ENCODE results near the gene APC2.
"Not testable (repeated sequence)": the region's sequence is repeated elsewhere in the genome, so short reads cannot be mapped to it uniquely, and the experiment has no call there.

APC2 gene

DNA sequence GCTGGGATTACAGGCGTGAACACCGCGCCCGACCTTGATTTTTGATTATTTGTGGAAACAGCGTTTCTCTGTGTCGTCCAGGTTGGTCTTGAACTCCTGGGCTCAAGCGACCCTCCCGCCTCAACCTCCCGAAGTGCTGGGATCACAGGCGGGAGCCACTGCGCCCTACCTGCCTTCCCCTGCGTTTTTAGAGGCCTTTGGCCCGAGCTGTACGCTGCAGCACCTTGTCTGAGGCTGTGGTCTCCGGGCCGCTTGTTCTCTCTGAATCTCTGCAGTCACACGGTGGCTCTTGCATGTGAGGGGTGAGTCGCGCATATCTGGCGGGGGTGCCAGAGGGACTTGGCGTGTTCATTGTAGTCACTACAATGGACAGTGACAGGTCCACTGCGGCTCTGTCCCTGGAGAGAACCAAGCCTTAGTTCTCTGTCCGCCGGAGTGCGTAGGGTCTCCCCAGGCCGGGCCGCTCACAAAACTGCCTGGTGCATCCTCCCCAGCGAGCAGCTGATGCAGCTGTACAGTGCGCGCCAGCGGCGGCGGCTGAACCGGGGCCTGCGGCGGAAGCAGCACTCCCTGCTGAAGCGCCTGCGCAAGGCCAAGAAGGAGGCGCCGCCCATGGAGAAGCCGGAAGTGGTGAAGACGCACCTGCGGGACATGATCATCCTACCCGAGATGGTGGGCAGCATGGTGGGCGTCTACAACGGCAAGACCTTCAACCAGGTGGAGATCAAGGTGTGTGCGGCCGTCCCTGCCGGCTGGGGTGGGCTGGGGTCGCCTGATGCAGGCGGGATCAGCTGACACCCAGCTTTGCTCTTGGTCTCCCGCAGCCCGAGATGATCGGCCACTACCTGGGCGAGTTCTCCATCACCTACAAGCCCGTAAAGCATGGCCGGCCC lies 10.2 kb upstream of the APC2 start:
- H3K4me3 ChIP-seq (ENCODE audit: extremely low read depth, insufficient read depth, low read length, poor library complexity, severe bottlenecking), result peak overlapping the region; percentile 89
- WGBS, 2 experiments (ENCODE audit: insufficient coverage in 2 of 2), result 84 to 87% methylated on average over 50 to 57 of the region's 57 CpGs
- peaks cover 20% of the 10 kb centered on the region for H3K4me1 ChIP-seq (ENCODE audit: control insufficient read depth, insufficient read depth, low read length, poor library complexity, severe bottlenecking)
- not testable (repeated sequence) for H3K9me3 ChIP-seq (ENCODE audit: control insufficient read depth, low read length); H3K27ac ChIP-seq (ENCODE audit: low read depth, low read length, severe bottlenecking)
- H3K36me3 ChIP-seq (ENCODE audit: control insufficient read depth, insufficient read depth, low read length), result peaks cover 45% of the 10 kb centered on the region

- H3K27ac ChIP-seq (ENCODE audit: low read depth, low read length, severe bottlenecking), result no peak overlapping the region
- peaks cover 20% of the 10 kb centered on the region for H3K4me1 ChIP-seq (ENCODE audit: control insufficient read depth, insufficient read depth, low read length, poor library complexity, severe bottlenecking)
- no peak overlapping the region for H3K4me3 ChIP-seq (ENCODE audit: extremely low read depth, insufficient read depth, low read length, poor library complexity, severe bottlenecking)
- WGBS, 2 experiments (ENCODE audit: insufficient coverage in 2 of 2), result 93 to 94% methylated on average over 13 to 14 of the region's 15 CpGs
- peaks cover 40% of the 10 kb centered on the region for H3K36me3 ChIP-seq (ENCODE audit: control insufficient read depth, insufficient read depth, low read length)
- H3K9me3 ChIP-seq (ENCODE audit: control insufficient read depth, low read length), result no peaks in the 10 kb centered on the region
Observed at GRCh38 chr19:1440418-1440801, 9.5 kb upstream of the APC2 start.

DNA sequence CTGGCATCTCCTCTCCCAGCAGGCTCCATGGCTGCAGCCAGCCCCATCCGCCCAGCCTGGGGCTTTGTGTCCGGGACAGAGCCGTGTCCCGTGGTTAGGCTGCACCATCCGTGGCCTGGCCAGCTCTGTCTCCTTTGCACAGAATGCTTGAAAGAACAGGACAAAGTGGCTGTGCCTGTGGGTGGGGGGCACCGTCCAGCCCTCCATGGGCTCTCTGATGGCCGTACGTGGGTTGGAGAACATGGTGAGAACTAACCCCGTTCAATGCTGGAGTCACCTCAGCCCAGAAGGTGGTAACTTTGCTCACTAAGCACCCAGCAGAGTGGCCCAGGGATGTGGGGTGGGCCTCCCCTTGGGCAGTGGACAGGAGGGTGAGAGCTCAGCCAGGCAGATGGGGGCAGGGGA lies 8.9 kb upstream of the APC2 start:
- Histone ChIP-seq H3K36me3 (ENCODE audit: control insufficient read depth, insufficient read depth, low read length) (peaks cover 36% of the 10 kb centered on the region), H3K27ac (ENCODE audit: low read depth, low read length, severe bottlenecking) (no peak overlapping the region), H3K4me1 (ENCODE audit: control insufficient read depth, insufficient read depth, low read length, poor library complexity, severe bottlenecking) (peaks cover 20% of the 10 kb centered on the region), H3K4me3 (ENCODE audit: extremely low read depth, insufficient read depth, low read length, poor library complexity, severe bottlenecking) (no peak overlapping the region), H3K9me3 (ENCODE audit: control insufficient read depth, low read length) (no peaks in the 10 kb centered on the region)
- WGBS, 2 experiments (ENCODE audit: insufficient coverage in 2 of 2), result 96 to 100% methylated on average over 7 to 9 of the region's 9 CpGs

- H3K9me3 ChIP-seq (ENCODE audit: control insufficient read depth, low read length), result no peaks in the 10 kb centered on the region
- no peak overlapping the region for H3K4me3 ChIP-seq (ENCODE audit: extremely low read depth, insufficient read depth, low read length, poor library complexity, severe bottlenecking)
- peaks cover 20% of the 10 kb centered on the region for H3K4me1 ChIP-seq (ENCODE audit: control insufficient read depth, insufficient read depth, low read length, poor library complexity, severe bottlenecking)
- H3K27ac ChIP-seq (ENCODE audit: low read depth, low read length, severe bottlenecking), result no peak overlapping the region
- 96 to 98% methylated on average over 21 to 23 of the region's 25 CpGs for WGBS, 2 experiments (ENCODE audit: insufficient coverage in 2 of 2)
- peaks cover 36% of the 10 kb centered on the region for H3K36me3 ChIP-seq (ENCODE audit: control insufficient read depth, insufficient read depth, low read length)
Observed at GRCh38 chr19:1441677-1442438, 8.1 kb upstream of the APC2 start.

- 0 to 4% methylated on average over 33 to 49 of the region's 70 CpGs for WGBS, 2 experiments (ENCODE audit: insufficient coverage in 2 of 2)
- Histone ChIP-seq H3K4me1 (ENCODE audit: control insufficient read depth, insufficient read depth, low read length, poor library complexity, severe bottlenecking) (peaks cover 18% of the 10 kb centered on the region), H3K27ac (ENCODE audit: low read depth, low read length, severe bottlenecking) (no peak overlapping the region), H3K9me3 (ENCODE audit: control insufficient read depth, low read length) (no peaks in the 10 kb centered on the region), H3K4me3 (ENCODE audit: extremely low read depth, insufficient read depth, low read length, poor library complexity, severe bottlenecking) (peak overlapping the region; percentile 50), H3K36me3 (ENCODE audit: control insufficient read depth, insufficient read depth, low read length) (peaks cover 25% of the 10 kb centered on the region)
Observed at GRCh38 chr19:1445185-1445931, 4.6 kb upstream of the APC2 start.

- WGBS, 2 experiments (ENCODE audit: insufficient coverage in 2 of 2), result 1 to 2% methylated on average over 44 to 71 of the region's 99 CpGs
- Histone ChIP-seq H3K4me3 (ENCODE audit: extremely low read depth, insufficient read depth, low read length, poor library complexity, severe bottlenecking) (peak overlapping the region; percentile 50), H3K36me3 (ENCODE audit: control insufficient read depth, insufficient read depth, low read length) (peaks cover 17% of the 10 kb centered on the region), H3K4me1 (ENCODE audit: control insufficient read depth, insufficient read depth, low read length, poor library complexity, severe bottlenecking) (peaks cover 14% of the 10 kb centered on the region), H3K27ac (ENCODE audit: low read depth, low read length, severe bottlenecking) (no peak overlapping the region), H3K9me3 (ENCODE audit: control insufficient read depth, low read length) (no peaks in the 10 kb centered on the region)
Observed at GRCh38 chr19:1445932-1446712, 3.8 kb upstream of the APC2 start.

GRCh38 chr19:1446713-1447481 lies 3.0 kb upstream of the APC2 start:
- Histone ChIP-seq H3K27ac (ENCODE audit: low read depth, low read length, severe bottlenecking) (no peak overlapping the region), H3K4me3 (ENCODE audit: extremely low read depth, insufficient read depth, low read length, poor library complexity, severe bottlenecking) (peak overlapping the region; percentile 50)
- 3 to 4% methylated on average over 56 to 57 of the region's 63 CpGs for WGBS, 2 experiments (ENCODE audit: insufficient coverage in 2 of 2)

DNA sequence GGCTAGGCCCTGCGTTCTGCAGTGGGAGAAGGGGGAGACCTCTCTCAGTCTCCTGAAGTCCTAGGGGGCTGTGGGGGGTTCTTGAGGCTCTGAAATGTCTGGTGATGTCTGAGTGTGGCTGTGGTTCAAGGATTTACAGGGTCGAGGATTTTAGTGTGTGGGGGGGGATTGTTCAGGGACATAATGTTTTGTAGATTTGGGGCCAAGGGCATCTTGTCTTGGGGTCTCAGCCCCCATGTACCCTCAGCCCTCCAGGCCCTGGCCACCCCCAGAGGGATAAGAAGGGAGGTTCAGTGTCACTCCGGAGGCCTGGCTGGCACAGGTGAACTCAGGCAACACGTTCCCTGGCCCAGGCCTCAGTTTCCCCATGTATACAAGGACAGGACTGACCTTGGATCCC lies 2.4 kb upstream of the APC2 start:
- 40 to 80% methylated on average over 1 of the region's 4 CpGs for WGBS, 2 experiments (ENCODE audit: insufficient coverage in 2 of 2)
- H3K36me3 ChIP-seq (ENCODE audit: control insufficient read depth, insufficient read depth, low read length), result peaks cover 3% of the 10 kb centered on the region
- no peaks in the 10 kb centered on the region for H3K9me3 ChIP-seq (ENCODE audit: control insufficient read depth, low read length)
- H3K4me3 ChIP-seq (ENCODE audit: extremely low read depth, insufficient read depth, low read length, poor library complexity, severe bottlenecking), result no peak overlapping the region
- no peak overlapping the region for H3K27ac ChIP-seq (ENCODE audit: low read depth, low read length, severe bottlenecking)
- H3K4me1 ChIP-seq (ENCODE audit: control insufficient read depth, insufficient read depth, low read length, poor library complexity, severe bottlenecking), result peaks cover 14% of the 10 kb centered on the region

More at GRCh38 chr19:1446713-1447481, 3.0 kb upstream of the APC2 start:
- Histone ChIP-seq H3K4me1 (ENCODE audit: control insufficient read depth, insufficient read depth, low read length, poor library complexity, severe bottlenecking) (peaks cover 14% of the 10 kb centered on the region), H3K36me3 (ENCODE audit: control insufficient read depth, insufficient read depth, low read length) (peaks cover 9% of the 10 kb centered on the region), H3K9me3 (ENCODE audit: control insufficient read depth, low read length) (no peaks in the 10 kb centered on the region)

GRCh38 chr19:1447944-1448343 lies 2.0 kb upstream of the APC2 start:
- 80 to 87% methylated on average over 6 of the region's 9 CpGs for WGBS, 2 experiments (ENCODE audit: insufficient coverage in 2 of 2)
- Histone ChIP-seq H3K4me1 (ENCODE audit: control insufficient read depth, insufficient read depth, low read length, poor library complexity, severe bottlenecking) (peaks cover 14% of the 10 kb centered on the region), H3K36me3 (ENCODE audit: control insufficient read depth, insufficient read depth, low read length) (no peaks in the 10 kb centered on the region), H3K9me3 (ENCODE audit: control insufficient read depth, low read length) (no peaks in the 10 kb centered on the region), H3K27ac (ENCODE audit: low read depth, low read length, severe bottlenecking) (no peak overlapping the region), H3K4me3 (ENCODE audit: extremely low read depth, insufficient read depth, low read length, poor library complexity, severe bottlenecking) (no peak overlapping the region)

All from mesodermal cell (in vitro differentiated cells).